GM12878 (cell line): ENCODE data around the gene SDF4. TPM values are rescaled to one million over a fixed set of nuclear protein-coding genes. Genes with fewer than 3 reads are reported as not detected.

Experiments used
- CBX3 ChIP-seq: fragments of 200-600 bp; sonication (generic); IDR thresholded peaks from 2 replicates; pipeline ENCODE4 v1.6.1; 2016; ENCODE audit warnings: low read depth, borderline replicate concordance
- CHD4 ChIP-seq: fragments of 200-600 bp; sonication (generic); IDR thresholded peaks from 2 replicates; pipeline ENCODE4 v1.6.1; 2016; ENCODE audit warnings: mild to moderate bottlenecking
- E2F8 ChIP-seq: fragments of 450-650 bp; IDR thresholded peaks from 2 replicates; pipeline ENCODE4 v1.6.1; 2018; ENCODE audit warnings: mild to moderate bottlenecking, low read depth, moderate library complexity; ENCODE audit not compliant: partially characterized antibody
- EED ChIP-seq: sonication (generic); IDR thresholded peaks from 2 replicates; pipeline ENCODE4 v1.6.1; 2016; ENCODE audit warnings: antibody characterized with exemption, low read depth
- EGR1 ChIP-seq, 2 experiments: IDR thresholded peaks; 1 replicate in 1 of 2; 2 replicates in 1 of 2; pipeline ENCODE4 v1.6.1; 2011 to 2012; ENCODE audit warnings: low read depth in 2 of 2, low read length in 2 of 2, borderline replicate concordance in 1 of 2, mild to moderate bottlenecking in 1 of 2, moderate library complexity in 1 of 2
- FOXM1 ChIP-seq: IDR thresholded peaks from 2 replicates; pipeline ENCODE4 v1.6.1; 2012; ENCODE audit warnings: low read depth, mild to moderate bottlenecking, inconsistent platforms, low read length, moderate library complexity
- GABPA ChIP-seq: IDR thresholded peaks from 2 replicates; pipeline ENCODE4 v1.6.1; 2014; ENCODE audit warnings: antibody characterized with exemption, low read depth, mild to moderate bottlenecking, inconsistent platforms
- GATAD2B ChIP-seq: fragments of 450-650 bp; conservative IDR thresholded peaks from 2 replicates; pipeline ENCODE4 v1.6.1; 2017; ENCODE audit warnings: low read depth, mild to moderate bottlenecking, moderate library complexity
- IKZF2 ChIP-seq, 2 experiments: fragments of 450-650 bp; IDR thresholded peaks; 2 replicates each; pipeline ENCODE4 v1.6.1; 2017; ENCODE audit warnings: mild to moderate bottlenecking in 2 of 2, moderate library complexity in 2 of 2
- JUNB ChIP-seq: IDR thresholded peaks from 2 replicates; pipeline ENCODE4 v1.6.1; 2016; ENCODE audit warnings: antibody characterized with exemption, mild to moderate bottlenecking
- JUND ChIP-seq: IDR thresholded peaks from 2 replicates; pipeline ENCODE4 v1.6.1; 2012; ENCODE audit warnings: low read depth, mild to moderate bottlenecking, low read length, improper control_type of control experiment, moderate library complexity
- MEF2B ChIP-seq: fragments of 450-650 bp; IDR thresholded peaks from 2 replicates; pipeline ENCODE4 v1.6.1; 2018; ENCODE audit warnings: mild to moderate bottlenecking, moderate library complexity; ENCODE audit not compliant: partially characterized antibody, poor library complexity, severe bottlenecking
- NBN ChIP-seq: fragments of 450-650 bp; IDR thresholded peaks from 2 replicates; pipeline ENCODE4 v1.6.1; 2016
- POLR2A ChIP-seq: IDR thresholded peaks from 2 replicates; pipeline ENCODE4 v1.6.1; 2011; ENCODE audit warnings: low read depth, mild to moderate bottlenecking, low read length
- RFX5 ChIP-seq: IDR thresholded peaks from 2 replicates; pipeline ENCODE4 v1.6.1; 2011; ENCODE audit warnings: low read depth, low read length, improper control_type of control experiment
- RUNX3 ChIP-seq: IDR thresholded peaks from 2 replicates; pipeline ENCODE4 v1.6.1; 2012; ENCODE audit warnings: low read length, inconsistent platforms
- SIN3A ChIP-seq: IDR thresholded peaks from 2 replicates; pipeline ENCODE4 v1.6.1; 2012; ENCODE audit warnings: low read depth, low read length, improper control_type of control experiment
- SMAD1 ChIP-seq: fragments of 450-650 bp; IDR thresholded peaks from 2 replicates; pipeline ENCODE4 v1.6.1; 2018; ENCODE audit warnings: mild to moderate bottlenecking, low read depth; ENCODE audit not compliant: partially characterized antibody
- SP1 ChIP-seq: IDR thresholded peaks from one replicate; pipeline ENCODE4 v1.6.1; 2011; ENCODE audit warnings: low read depth, low read length
- STAT1 ChIP-seq: fragments of 450-650 bp; conservative IDR thresholded peaks from 2 replicates; pipeline ENCODE4 v1.6.1; 2014; ENCODE audit warnings: antibody characterized with exemption, mild to moderate bottlenecking
- TAF1 ChIP-seq: IDR thresholded peaks from 2 replicates; pipeline ENCODE4 v1.6.1; 2011; ENCODE audit warnings: mild to moderate bottlenecking, low read depth, low read length, borderline replicate concordance
- WRNIP1 ChIP-seq: IDR thresholded peaks from 2 replicates; pipeline ENCODE4 v1.6.1; 2011; ENCODE audit warnings: low read depth, low read length, improper control_type of control experiment, borderline replicate concordance
- ZBED1 ChIP-seq: IDR thresholded peaks from 2 replicates; pipeline ENCODE4 v1.6.1; 2016; ENCODE audit warnings: borderline replicate concordance
- ZNF24 ChIP-seq: fragments of 450-650 bp; IDR thresholded peaks from 2 replicates; pipeline ENCODE4 v1.6.1; 2017; ENCODE audit warnings: antibody characterized with exemption, mild to moderate bottlenecking
- ZSCAN29 ChIP-seq: fragments of 450-650 bp; IDR thresholded peaks from 2 replicates; pipeline ENCODE4 v1.6.1; 2017; ENCODE audit warnings: mild to moderate bottlenecking, moderate library complexity
- polyA plus RNA-seq, 11 experiments: library from polyadenylated mRNA; depleted of rRNA in 4 of 11; unstranded in 6 of 11; stranded (reverse) in 5 of 11; fragments of >200 nt; fragmentation: Nextera tagmentation in 4 of 11; fragmentation: Illumina TruSeq in 1 of 11; extraction: Ambion mirVana in 4 of 11; extraction: Trizol in 1 of 11; gene quantifications; 1 replicate in 1 of 11; 2 replicates in 10 of 11; pipeline versions ENCODE4 v1.2.1 to v1.2.3, GENCODE V29; 2011 to 2016; ENCODE audit warnings: inconsistent platforms in 2 of 11, missing spikeins in 2 of 11, low read depth in 1 of 11
- total RNA-seq, 4 experiments: library from RNA; depleted of rRNA in 3 of 4; stranded (reverse); fragments of >200 nt in 3 of 4; fragmentation: Illumina TruSeq in 1 of 4; extraction: Trizol in 1 of 4; gene quantifications; 2 replicates each; pipeline versions ENCODE4 v1.2.1 to v1.2.3, GENCODE V29; 2013 to 2021
- TF ChIP-seq, protein P1 (sequence below): fragments of 450-650 bp; IDR thresholded peaks from 2 replicates; pipeline ENCODE4 v1.6.1; 2018; ENCODE audit warnings: borderline replicate concordance, mild to moderate bottlenecking; ENCODE audit not compliant: partially characterized antibody
- TF ChIP-seq, protein P2 (sequence below): fragments of 450-650 bp; IDR thresholded peaks from 2 replicates; pipeline ENCODE4 v1.6.1; 2016; ENCODE audit warnings: mild to moderate bottlenecking

SDF4 gene
- total and polyA plus RNA-seq, 10 of the 15 experiments (the other 5 are each of a cell fraction or from before 2014, with no cell fraction given): 0.44 to 97.2 (median 40.2) TPM

DNA sequence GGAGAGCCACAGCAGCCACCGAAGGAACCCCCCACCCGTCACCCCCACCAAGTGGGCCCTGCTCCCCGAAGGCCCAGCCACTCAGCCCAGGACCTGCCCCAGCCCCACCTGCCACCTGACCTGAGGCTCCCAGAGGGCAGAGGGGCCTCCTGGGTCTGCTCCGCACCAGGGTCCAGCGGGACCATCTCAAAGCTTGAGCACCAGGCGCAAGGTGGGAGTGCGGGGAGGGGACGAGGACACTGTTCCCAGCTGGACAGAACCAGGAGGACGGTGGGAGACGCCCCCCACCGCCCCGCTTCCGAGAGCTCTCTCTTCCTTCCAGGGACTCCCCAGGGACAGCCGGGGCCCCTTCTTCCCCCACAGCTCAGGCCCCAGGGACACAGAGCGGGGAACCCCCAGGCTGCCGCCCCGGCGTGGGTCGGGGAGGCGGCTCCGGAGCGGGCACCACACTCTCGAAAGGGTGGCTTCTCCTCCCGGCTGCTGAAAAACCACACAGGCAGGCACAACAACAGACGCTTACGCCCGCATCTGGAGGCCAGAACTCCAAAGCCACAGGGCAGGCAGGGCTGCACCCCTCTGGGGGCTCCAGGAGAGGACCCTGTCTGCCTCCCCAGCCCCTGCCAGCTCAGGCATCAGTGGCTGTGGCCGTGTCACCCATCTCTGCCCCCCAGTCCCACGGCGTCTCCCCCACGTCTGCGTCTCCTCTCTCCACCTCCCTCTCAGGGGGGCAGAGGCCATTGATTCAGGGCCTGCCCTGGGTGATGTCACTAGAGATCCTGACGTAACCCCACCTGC lies 60.1 kb downstream of the SDF4 start (continued):
- TF ChIP-seq SP1: peak; percentile 13
- no peak for TF ChIP-seq CBX3
- TF ChIP-seq E2F8: no peak
- TF ChIP-seq, protein P1, sequence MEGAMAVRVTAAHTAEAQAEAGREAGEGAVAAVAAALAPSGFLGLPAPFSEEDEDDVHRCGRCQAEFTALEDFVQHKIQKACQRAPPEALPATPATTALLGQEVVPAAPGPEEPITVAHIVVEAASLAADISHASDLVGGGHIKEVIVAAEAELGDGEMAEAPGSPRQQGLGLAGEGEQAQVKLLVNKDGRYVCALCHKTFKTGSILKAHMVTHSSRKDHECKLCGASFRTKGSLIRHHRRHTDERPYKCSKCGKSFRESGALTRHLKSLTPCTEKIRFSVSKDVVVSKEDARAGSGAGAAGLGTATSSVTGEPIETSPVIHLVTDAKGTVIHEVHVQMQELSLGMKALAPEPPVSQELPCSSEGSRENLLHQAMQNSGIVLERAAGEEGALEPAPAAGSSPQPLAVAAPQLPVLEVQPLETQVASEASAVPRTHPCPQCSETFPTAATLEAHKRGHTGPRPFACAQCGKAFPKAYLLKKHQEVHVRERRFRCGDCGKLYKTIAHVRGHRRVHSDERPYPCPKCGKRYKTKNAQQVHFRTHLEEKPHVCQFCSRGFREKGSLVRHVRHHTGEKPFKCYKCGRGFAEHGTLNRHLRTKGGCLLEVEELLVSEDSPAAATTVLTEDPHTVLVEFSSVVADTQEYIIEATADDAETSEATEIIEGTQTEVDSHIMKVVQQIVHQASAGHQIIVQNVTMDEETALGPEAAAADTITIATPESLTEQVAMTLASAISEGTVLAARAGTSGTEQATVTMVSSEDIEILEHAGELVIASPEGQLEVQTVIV: no peak
- no peak for TF ChIP-seq SIN3A
- TF ChIP-seq FOXM1: no peak
- no peak for TF ChIP-seq SMAD1
- no peak for TF ChIP-seq TAF1
- no peak for TF ChIP-seq STAT1
- peak; percentile 99 for TF ChIP-seq MEF2B
- TF ChIP-seq JUND: no peak
- no peak for TF ChIP-seq WRNIP1
- TF ChIP-seq IKZF2 (IDR thresholded peaks at IDR 0.05): peak; percentile 72 to 74
- 0 out of 2 replicates have a peak, but pooled peaks have one; percentile 12 for TF ChIP-seq JUNB
- no peak for TF ChIP-seq ZBED1
- peak; percentile 96 for TF ChIP-seq GATAD2B
- peak; percentile 4; the same call in 1 of the 2 replicates for TF ChIP-seq RUNX3
- no peak for TF ChIP-seq RFX5
- peak in 1 of 2 experiments; percentile 32; a peak in 1 of 3 replicates for TF ChIP-seq EGR1 (IDR thresholded peaks at IDR 0.05; ENCODE audit: borderline replicate concordance in 1 of 2, low read depth in 2 of 2, low read length in 2 of 2)
- TF ChIP-seq GABPA: no peak
- TF ChIP-seq NBN: no peak
- no peak for TF ChIP-seq ZNF24
- no peak for TF ChIP-seq POLR2A
- peak; percentile 75 for TF ChIP-seq EED
- TF ChIP-seq CHD4: no peak
- TF ChIP-seq ZSCAN29: no peak
- TF ChIP-seq, protein P2, sequence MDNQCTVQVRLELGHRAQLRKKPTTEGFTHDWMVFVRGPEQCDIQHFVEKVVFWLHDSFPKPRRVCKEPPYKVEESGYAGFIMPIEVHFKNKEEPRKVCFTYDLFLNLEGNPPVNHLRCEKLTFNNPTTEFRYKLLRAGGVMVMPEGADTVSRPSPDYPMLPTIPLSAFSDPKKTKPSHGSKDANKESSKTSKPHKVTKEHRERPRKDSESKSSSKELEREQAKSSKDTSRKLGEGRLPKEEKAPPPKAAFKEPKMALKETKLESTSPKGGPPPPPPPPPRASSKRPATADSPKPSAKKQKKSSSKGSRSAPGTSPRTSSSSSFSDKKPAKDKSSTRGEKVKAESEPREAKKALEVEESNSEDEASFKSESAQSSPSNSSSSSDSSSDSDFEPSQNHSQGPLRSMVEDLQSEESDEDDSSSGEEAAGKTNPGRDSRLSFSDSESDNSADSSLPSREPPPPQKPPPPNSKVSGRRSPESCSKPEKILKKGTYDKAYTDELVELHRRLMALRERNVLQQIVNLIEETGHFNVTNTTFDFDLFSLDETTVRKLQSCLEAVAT: no peak
